DOHH2 (cell line): ENCODE data around the gene EPS8L3.

ENCODE experiments used
- H3F3A ChIP-seq: fragments of 200-600 bp; sonication (generic), shearing (Covaris generic); 2 replicates; pipeline ENCODE4 v1.6.0; 2016; ENCODE audit warnings: antibody characterized with exemption, mild to moderate bottlenecking; ENCODE audit not compliant: control insufficient read depth, insufficient read depth
- H3K27ac ChIP-seq: fragments of 200-600 bp; sonication (generic); 2 replicates; pipeline ENCODE4 v1.5.1; 2014; ENCODE audit warnings: low read depth, mild to moderate bottlenecking, low read length, moderate library complexity
- H3K27me3 ChIP-seq: fragments of 200-600 bp; sonication (generic); 2 replicates; pipeline ENCODE4 v1.6.1; 2014; ENCODE audit warnings: mild to moderate bottlenecking, low read length, mixed read lengths; ENCODE audit not compliant: control insufficient read depth
- H3K36me3 ChIP-seq: fragments of 200-600 bp; sonication (generic); 2 replicates; pipeline ENCODE4 v1.6.1; 2014; ENCODE audit warnings: mild to moderate bottlenecking, low read length, moderate library complexity, mixed read lengths; ENCODE audit not compliant: control insufficient read depth
- H3K4me1 ChIP-seq: fragments of 200-600 bp; sonication (generic); 2 replicates; pipeline ENCODE4 v1.6.1; 2014; ENCODE audit warnings: mild to moderate bottlenecking, low read length, mixed read lengths; ENCODE audit not compliant: control insufficient read depth
- H3K4me2 ChIP-seq: fragments of 200-600 bp; sonication (generic); 2 replicates; pipeline ENCODE4 v1.6.0; 2014; ENCODE audit warnings: mild to moderate bottlenecking, low read length, moderate library complexity
- H3K4me3 ChIP-seq: fragments of 200-600 bp; sonication (generic); 2 replicates; pipeline ENCODE4 v1.5.1; 2014; ENCODE audit warnings: mild to moderate bottlenecking, low read length, mixed read lengths
- H3K79me2 ChIP-seq: fragments of 200-600 bp; sonication (generic); 2 replicates; pipeline ENCODE4 v1.6.1; 2014; ENCODE audit warnings: mild to moderate bottlenecking, low read length, mixed read lengths; ENCODE audit not compliant: control insufficient read depth
- H3K9me2 ChIP-seq: fragments of 200-600 bp; sonication (generic); replicated peaks from 2 replicates; pipeline ENCODE4 v1.6.1; 2014; ENCODE audit warnings: mild to moderate bottlenecking, low read length, mixed read lengths; ENCODE audit not compliant: control insufficient read depth
- H3K9me3 ChIP-seq: fragments of 200-600 bp; sonication (generic); 2 replicates; pipeline ENCODE4 v1.6.1; 2014; ENCODE audit warnings: antibody characterized with exemption, low read length, mixed read lengths; ENCODE audit not compliant: control insufficient read depth, insufficient read depth
- H4K20me1 ChIP-seq: fragments of 200-600 bp; sonication (generic); 2 replicates; pipeline ENCODE4 v1.6.0; 2014; ENCODE audit warnings: low read depth, mild to moderate bottlenecking, antibody characterized with exemption, low read length, moderate library complexity; ENCODE audit not compliant: control insufficient read depth, insufficient read depth
- CTCF ChIP-seq: fragments of 200-600 bp; sonication (generic); IDR thresholded peaks from one replicate; pipeline ENCODE4 v1.5.1; 2014; ENCODE audit warnings: antibody characterized with exemption, mild to moderate bottlenecking, low read depth, low read length; ENCODE audit not compliant: poor library complexity, severe bottlenecking
- EZH2phosphoT487 ChIP-seq: fragments of 200-600 bp; sonication (generic); IDR thresholded peaks from 2 replicates; pipeline ENCODE4 v1.6.1; 2017; ENCODE audit warnings: borderline replicate concordance, mild to moderate bottlenecking, antibody characterized with exemption, low read length, moderate library complexity, mixed read lengths

The EPS8L3 gene

GRCh38 chr1:109726007-109726406, 37.7 kb downstream of the EPS8L3 start:
- H3K79me2 ChIP-seq = no peaks in the 10 kb centered on the region
- H3K36me3 ChIP-seq = no peaks in the 10 kb centered on the region
- H3K4me1 ChIP-seq = no peaks in the 10 kb centered on the region
- no peaks in the 10 kb centered on the region for H3F3A ChIP-seq
- no peak overlapping the region for H3K4me2 ChIP-seq
- peaks cover 15% of the 10 kb centered on the region for H3K27me3 ChIP-seq
- H3K27ac ChIP-seq = no peak overlapping the region
- no peaks in the 10 kb centered on the region for H3K9me3 ChIP-seq
- H4K20me1 ChIP-seq = no peaks in the 10 kb centered on the region
- H3K4me3 ChIP-seq = no peak overlapping the region
- no peaks in the 10 kb centered on the region for H3K9me2 ChIP-seq
- no peak for TF ChIP-seq CTCF

- no peaks in the 10 kb centered on the region for H3F3A ChIP-seq
- TF ChIP-seq EZH2phosphoT487 (no peak), CTCF (no peak)
- no peak overlapping the region for H3K4me2 ChIP-seq
- no peaks in the 10 kb centered on the region for H3K9me2 ChIP-seq
- no peaks in the 10 kb centered on the region for H3K9me3 ChIP-seq
- H3K4me3 ChIP-seq = no peak overlapping the region
- no peaks in the 10 kb centered on the region for H3K36me3 ChIP-seq
- H3K27me3 ChIP-seq = peaks cover 18% of the 10 kb centered on the region
- H3K79me2 ChIP-seq = no peaks in the 10 kb centered on the region
- no peaks in the 10 kb centered on the region for H3K4me1 ChIP-seq
- H4K20me1 ChIP-seq = no peaks in the 10 kb centered on the region
- H3K27ac ChIP-seq = no peak overlapping the region
These were observed 38.2 kb downstream of the EPS8L3 start for GRCh38 chr1:109725510-109725909.

GRCh38 chr1:109724933-109725332, 38.8 kb downstream of the EPS8L3 start:
- TF ChIP-seq CTCF (no peak), EZH2phosphoT487 (no peak)
- Histone ChIP-seq H3F3A (no peaks in the 10 kb centered on the region), H3K79me2 (no peaks in the 10 kb centered on the region), H3K27me3 (peaks cover 15% of the 10 kb centered on the region), H3K4me1 (no peaks in the 10 kb centered on the region), H3K9me3 (no peaks in the 10 kb centered on the region), H3K9me2 (no peaks in the 10 kb centered on the region), H3K27ac (no peak overlapping the region), H3K4me2 (no peak overlapping the region), H3K4me3 (no peak overlapping the region), H3K36me3 (no peaks in the 10 kb centered on the region), H4K20me1 (no peaks in the 10 kb centered on the region)
